Measurements from ENCODE around the gene ZNF827. TPM values are rescaled to one million over a fixed set of nuclear protein-coding genes. Genes with fewer than 3 reads are reported as not detected.

The ZNF827 gene
- total RNA-seq, 2 donors from 2014 or later: 13.3 to 17.9 TPM

DNA sequence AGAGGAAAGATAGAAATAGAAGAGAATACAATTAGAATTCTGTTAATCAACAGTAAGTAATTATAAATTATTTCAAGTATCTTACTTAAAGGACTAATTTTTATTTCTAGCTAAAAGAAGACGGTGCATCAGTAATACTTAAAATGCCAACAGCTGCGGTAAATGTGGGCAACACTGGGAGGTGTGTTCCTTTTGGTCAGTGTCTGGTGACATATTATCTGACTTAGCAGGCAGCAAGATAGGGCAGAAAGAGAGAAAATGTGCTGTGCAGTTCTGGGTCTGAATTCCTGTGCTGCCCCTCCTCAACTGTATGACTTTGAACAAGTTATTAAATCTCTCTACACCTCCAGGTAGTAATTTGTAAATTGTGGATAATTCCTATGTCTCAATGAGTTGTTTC lies 120.6 kb downstream of the ZNF827 start:
- ATAC-seq (no peak), DNase-seq (no peak)
- intact Hi-C loops (cut with DNase I): loop anchor here in 1 of 2 donors (10.0 kb wide), 1 partner anchor 83 kb away; no protein-coding TSS in a partner anchor

DNA sequence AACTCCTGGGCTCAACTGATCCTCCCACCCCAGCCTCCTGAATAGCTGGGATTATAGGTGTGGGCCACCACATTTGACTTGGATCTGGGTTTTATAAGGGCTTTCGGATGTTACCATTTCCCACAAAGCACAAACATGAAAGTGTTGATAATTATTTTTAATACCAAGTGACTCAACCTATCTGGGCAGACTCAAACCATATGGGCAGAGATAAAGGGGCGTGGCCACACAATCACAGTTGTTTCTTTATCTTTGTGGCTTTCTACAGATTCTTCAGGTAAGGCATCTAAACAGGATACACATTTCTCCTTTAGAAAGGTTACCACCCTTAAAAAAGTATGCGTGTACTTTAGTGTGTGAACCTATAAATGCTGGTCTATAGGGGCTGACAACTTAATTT lies 122.5 kb downstream of the ZNF827 start:
- intact Hi-C loops (cut with DNase I): loop anchor here in 1 of 2 donors (10.0 kb wide), 1 partner anchor 81 kb away; no protein-coding TSS in a partner anchor

GRCh38 chr4:145815626-145816025 lies 123.0 kb downstream of the ZNF827 start:
- DNase-seq (no peak), ATAC-seq (no peak)
- intact Hi-C loops (cut with DNase I): loop anchor here in 1 of 2 donors (10.0 kb wide), 1 partner anchor 81 kb away; no protein-coding TSS in a partner anchor

More for the DNA sequence above, 122.5 kb downstream of the ZNF827 start:
- DNase-seq: no peak
- no peak for ATAC-seq

DNA sequence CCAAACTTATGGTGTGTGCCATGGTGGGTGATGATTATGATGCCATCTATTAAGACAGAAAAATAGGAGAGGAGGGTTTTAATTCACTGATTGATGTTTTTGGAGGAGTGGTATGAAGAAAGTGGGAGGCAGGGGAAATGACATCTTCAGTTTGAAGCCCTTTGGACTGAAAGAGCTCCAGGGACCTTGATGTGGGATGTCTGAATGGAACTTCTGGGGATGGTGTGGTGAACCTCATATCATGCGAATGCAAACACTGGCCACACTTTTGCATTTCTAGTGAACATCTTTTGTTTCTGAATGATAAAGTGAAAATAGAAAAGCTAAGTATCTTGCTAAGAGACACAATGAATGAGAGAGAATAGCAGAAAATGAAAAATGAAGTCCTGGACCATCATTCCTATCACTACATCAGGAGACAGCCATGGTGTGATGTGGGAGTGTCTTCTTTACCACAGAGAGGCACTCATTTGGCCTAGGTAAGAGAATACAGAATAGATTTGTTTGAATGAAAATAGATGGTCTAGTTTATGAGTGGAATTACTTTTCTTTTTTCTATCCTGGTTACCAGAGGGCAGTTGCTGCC lies 123.5 kb downstream of the ZNF827 start:
- DNase-seq: no peak
- intact Hi-C loops (cut with DNase I): loop anchor here in 1 of 2 donors (10.0 kb wide), 1 partner anchor 80 kb away; no protein-coding TSS in a partner anchor
- no peak for ATAC-seq

DNA sequence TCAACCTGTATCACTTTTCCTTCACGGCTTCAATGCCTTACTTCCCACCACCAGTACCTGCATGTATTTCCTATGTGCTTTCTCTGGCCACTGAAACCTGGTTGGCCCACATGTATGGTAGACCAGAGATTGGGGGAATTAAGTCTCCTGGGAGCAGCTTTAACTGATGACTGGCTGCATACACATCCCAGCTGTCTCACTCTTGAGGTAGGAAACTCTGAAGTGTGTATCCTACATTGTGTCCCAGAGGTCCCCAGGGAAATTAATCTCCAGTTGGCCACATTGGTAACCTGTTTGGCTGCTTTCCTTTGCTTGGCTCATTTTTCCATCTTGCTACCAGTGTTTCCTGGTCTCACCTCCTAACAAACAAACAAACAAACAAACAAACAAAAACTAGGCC lies 124.4 kb downstream of the ZNF827 start:
- no peak for ATAC-seq
- DNase-seq: no peak
- intact Hi-C loops (cut with DNase I): loop anchor here in 1 of 2 donors (10.0 kb wide), 1 partner anchor 79 kb away; no protein-coding TSS in a partner anchor

- no peak for ATAC-seq
- intact Hi-C loops (cut with DNase I): loop anchor here in 1 of 2 donors (10.0 kb wide), 1 partner anchor 78 kb away; no protein-coding TSS in a partner anchor
Observed at GRCh38 chr4:145812919-145813318, 125.7 kb downstream of the ZNF827 start.

DNA sequence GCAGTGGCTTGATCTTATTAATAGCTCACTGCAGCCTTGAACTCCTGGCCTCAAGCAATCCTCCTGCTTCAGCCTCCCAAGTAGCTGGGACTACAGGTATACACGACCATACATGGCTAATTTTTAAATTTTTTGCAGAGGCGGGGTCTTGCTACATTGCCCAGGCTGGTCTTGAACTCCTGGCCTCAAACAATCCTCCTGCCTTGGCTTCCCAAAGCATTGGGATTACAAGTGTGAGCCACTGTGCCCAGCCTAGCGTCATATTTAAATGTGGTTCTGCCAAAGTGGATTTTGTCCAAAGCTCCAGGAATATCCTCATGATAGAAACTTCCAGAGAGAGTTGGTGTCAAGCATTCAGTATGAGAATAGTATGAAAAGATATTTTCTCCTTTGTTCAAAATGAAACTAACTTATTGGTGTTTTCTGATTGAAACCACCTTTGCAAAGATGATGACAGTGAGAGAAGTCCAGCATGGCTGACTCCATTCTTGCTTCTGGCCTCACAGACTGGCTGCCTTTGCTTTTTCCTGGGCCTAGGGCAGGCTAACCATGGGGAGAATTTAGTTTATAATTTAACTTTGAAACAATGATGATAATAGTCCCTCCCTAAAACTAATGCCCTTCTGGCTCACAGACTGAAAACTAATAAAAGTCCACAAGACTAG lies 129.6 kb downstream of the ZNF827 start:
- no peak for ATAC-seq
- intact Hi-C loops (cut with DNase I): no loop called here
- no peak for DNase-seq

More at GRCh38 chr4:145812919-145813318, 125.7 kb downstream of the ZNF827 start:
- DNase-seq: no peak

DNA sequence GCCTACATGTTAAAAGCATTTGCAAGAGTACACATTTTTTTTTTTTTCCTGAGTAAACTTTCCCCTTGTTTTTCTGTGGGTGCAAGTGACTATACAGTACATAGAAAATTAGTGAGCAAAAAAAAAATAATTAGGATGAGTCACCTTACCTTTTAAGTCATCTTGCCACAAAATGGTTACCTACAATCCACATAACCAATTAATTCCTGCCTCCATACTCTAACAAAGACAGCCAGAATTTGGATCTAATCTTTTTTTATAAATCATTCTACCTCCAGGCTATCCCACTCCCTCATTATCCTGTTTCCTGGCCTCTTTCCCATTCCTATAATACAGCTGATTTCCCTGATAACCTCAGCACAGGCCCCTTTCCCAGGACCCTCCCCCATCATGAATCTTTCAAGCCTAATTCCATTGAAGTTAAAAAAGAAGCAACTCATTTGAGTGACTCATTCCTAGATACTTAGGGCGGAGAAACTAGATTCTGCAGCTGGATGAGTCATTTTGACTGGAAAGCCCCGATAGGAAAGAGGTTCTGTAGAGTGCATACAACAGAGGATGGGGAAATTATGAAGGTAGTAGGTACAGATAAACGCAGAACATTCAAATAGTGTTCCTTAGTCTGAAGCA lies 130.5 kb downstream of the ZNF827 start:
- ATAC-seq: peak; percentile 64 to 92
- intact Hi-C loops (cut with DNase I): no loop called here
- no peak for DNase-seq

- DNase-seq: no peak
- intact Hi-C loops (cut with DNase I): no loop called here
Observed at GRCh38 chr4:145805490-145805889, 133.1 kb downstream of the ZNF827 start.

GRCh38 chr4:145804116-145804515 lies 134.5 kb downstream of the ZNF827 start:
- DNase-seq (peak; percentile 39), ATAC-seq (peak; percentile 87 to 91)
- intact Hi-C loops (cut with DNase I): no loop called here

More at GRCh38 chr4:145805490-145805889, 133.1 kb downstream of the ZNF827 start:
- no peak for ATAC-seq

GRCh38 chr4:145799223-145799622 lies 139.4 kb downstream of the ZNF827 start:
- DNase-seq: no peak
- no peak for ATAC-seq
- intact Hi-C loops (cut with DNase I): no loop called here

DNA sequence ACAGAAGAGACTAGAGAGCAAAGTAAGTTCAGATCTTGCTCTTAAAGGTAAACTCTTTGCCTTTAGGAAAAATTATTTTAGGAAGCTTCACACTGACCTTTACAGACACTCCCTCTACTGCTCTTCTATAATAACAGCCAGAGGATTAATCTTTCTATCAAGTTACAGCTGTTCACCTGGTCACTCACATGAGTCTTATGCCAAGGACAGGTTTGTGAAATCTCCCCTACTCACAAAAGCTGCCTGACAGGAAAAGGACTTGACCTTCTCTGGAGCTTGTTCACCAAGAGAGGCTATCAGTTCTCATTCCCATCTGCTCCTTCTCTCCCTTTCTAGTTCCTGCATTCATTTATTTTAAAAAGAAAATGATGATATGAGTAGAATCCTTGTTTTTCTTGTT lies 141.3 kb downstream of the ZNF827 start:
- intact Hi-C loops (cut with DNase I): no loop called here
- DNase-seq (no peak), ATAC-seq (no peak)

DNA sequence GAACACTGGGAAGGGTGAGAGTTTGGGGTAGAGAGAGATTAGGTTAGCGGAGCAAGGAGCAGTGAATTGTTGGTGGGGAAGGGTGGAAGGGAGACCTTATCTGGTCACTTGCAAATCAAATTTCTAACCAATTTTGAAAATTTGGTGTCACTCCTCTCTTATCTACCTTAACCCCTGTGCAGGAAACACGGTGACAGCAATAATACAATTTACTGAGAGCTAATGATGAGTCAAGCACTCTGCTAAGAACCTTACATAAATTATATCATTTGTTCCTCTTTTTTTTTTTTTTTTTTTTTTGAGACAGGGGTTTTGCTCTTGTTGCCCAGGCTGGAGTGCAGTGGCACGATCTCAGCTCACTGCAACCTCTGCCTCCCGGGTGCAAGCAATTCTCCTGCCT lies 142.3 kb downstream of the ZNF827 start:
- no peak for ATAC-seq
- DNase-seq: no peak
- intact Hi-C loops (cut with DNase I): no loop called here

DNA sequence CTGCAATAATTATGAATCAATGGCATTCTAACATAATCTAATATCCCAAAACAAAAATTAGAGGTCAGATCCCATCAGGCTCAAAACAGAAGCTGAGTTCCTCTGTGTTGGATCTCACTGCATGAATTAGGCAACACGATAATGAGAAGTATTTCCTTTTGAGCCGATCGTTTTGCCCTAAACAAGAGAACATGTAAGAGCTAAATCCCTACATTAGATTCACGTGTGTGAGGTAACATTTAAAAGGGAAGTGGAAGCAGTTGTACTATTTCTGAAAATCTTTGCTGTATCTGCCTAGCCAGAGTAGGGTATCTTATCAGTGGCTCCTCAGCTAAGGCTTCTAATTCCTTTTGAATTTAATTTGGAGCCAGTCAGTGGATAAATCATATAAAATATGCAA lies 143.1 kb downstream of the ZNF827 start:
- intact Hi-C loops (cut with DNase I): no loop called here
- ATAC-seq: no peak
- DNase-seq: no peak

DNA sequence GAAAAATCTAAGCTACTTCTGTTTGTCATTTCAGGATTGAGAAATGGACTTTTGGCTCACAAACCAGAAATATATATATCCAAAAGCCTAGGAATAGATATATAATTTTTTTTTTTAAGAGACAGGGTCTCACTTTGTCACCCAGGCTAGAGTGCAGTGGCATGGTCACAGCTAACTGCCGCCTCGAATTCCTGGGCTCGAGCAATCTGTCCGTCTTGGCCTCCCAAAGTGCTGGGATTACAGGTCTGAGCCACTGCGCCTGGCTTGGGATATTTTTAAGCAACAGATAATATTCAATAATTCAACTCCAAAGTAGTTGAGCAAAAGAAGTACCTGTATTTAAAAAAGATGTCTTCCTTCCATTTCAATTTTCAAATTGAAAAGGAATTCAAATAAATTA lies 146.2 kb downstream of the ZNF827 start:
- intact Hi-C loops (cut with DNase I): no loop called here
- no peak for DNase-seq
- ATAC-seq: no peak

GRCh38 chr4:145791988-145792387 lies 146.6 kb downstream of the ZNF827 start:
- ATAC-seq: peak; percentile 39 to 44
- intact Hi-C loops (cut with DNase I): no loop called here
- DNase-seq: no peak

- intact Hi-C loops (cut with DNase I): no loop called here
Observed at GRCh38 chr4:145788755-145789154, 149.9 kb downstream of the ZNF827 start.

DNA sequence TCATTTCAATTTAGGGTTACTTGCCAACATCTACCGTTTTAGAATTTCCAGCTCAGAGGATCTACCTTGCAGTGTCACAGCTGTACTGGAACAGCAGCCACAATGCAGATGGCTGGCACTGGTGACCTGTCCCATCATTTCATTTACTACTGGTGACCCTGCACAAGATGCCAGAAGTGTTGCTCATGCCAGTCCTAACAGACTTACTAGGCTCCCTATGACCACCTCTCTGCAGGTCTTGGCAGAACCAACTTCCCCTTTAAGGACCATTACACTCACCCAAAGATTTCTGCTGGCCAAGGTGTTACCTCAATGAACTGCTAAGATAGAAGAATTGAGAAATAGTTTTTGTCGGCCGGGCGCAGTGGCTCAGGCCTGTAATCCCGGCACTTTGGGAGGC lies 151.8 kb downstream of the ZNF827 start:
- DNase-seq (no peak), ATAC-seq (no peak)
- intact Hi-C loops (cut with DNase I): no loop called here

More at GRCh38 chr4:145788755-145789154, 149.9 kb downstream of the ZNF827 start:
- no peak for DNase-seq
- no peak for ATAC-seq

DNA sequence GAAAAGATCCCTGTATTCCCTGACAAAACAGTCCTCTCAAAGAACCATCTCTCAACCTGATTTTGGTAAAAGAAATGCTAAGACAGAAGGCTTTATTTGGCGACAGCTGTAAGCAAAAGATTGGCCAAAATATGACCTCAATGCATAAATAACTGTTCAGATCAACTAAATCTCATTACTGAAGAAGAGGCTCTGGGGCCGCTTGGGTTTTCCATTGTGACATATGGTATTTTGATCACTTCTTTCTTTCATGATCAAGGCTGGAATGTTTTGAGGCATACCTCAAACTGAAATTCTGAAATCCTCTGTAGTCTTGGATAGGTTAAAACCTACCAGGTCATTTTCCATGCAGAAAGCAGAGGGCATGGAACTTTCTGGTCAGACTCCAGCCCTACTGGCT lies 152.4 kb downstream of the ZNF827 start:
- ATAC-seq (no peak), DNase-seq (no peak)
- intact Hi-C loops (cut with DNase I): no loop called here

DNA sequence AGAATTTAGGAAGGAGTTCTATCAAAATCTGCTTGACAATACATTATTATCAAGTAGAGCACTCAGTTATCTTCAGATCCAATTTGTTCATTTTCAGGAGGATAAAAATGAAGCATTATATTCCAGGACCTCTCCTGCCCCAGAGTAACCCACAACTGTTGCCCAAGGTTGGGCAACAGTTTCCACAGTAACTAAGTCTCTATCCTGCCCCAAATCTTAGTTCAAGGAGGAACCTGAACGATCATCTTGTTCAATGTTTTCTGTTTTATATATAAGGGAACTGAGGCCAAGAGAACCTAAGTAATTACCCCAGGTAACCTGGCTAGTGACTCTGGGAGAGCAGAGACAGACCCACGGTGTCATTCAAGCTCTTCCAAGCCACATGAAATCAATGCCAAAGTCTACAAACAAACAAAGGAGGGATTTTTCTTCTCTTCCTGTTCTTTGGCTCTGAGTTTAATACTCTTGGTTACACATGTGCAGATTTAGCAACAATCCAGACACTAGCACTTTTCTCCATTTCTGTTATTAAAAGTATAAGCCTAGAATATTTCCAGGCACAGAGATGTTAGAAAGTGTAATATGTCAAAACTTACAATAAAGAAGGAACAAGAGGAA lies 153.1 kb downstream of the ZNF827 start:
- DNase-seq (no peak), ATAC-seq (peak; percentile 16 to 38)
- intact Hi-C loops (cut with DNase I): no loop called here
